IMR-90 (cell line): ENCODE measurements around the gene ATXN7L2. TPM values are rescaled to one million over a fixed set of nuclear protein-coding genes. Genes with fewer than 3 reads are reported as not detected.
A peak's percentile ranks its signal among the peaks of the same experiment; 100 is the strongest.

Source experiments
- ATAC-seq: fragments of 200-7000 bp; cut with Tn5 transposase; 2 replicates; pipeline ENCODE4 v1.9.1; 2020; ENCODE audit warnings: low read depth, mild to moderate bottlenecking, moderate library complexity
- BruUV-seq: library from RNA; stranded (reverse); fragments of 400-500 nt; replicated peaks from 2 replicates; lab custom pipeline; 2021; lab: Mats Ljungman, UMichigan
- CTCF ChIA-PET: fragments of 300-600 bp; formaldehyde crosslinking; extraction: SDS; loops from one replicate; lab custom pipeline; 2021; ENCODE audit warnings: antibody characterized with exemption; lab: Yijun Ruan, JAX
- POLR2A ChIA-PET: fragments of 300-600 bp; sonication (Branson Sonifier 250); formaldehyde crosslinking; loops from one replicate; lab custom pipeline; 2022; ENCODE audit warnings: antibody characterized with exemption; ENCODE audit not compliant: unreplicated experiment; lab: Charles Lee
- DNase-seq: peaks from one replicate; pipeline ENCODE4 v3.0.0; 2013
- H2AFZ ChIP-seq: replicated peaks from 2 replicates; pipeline ENCODE3; 2013; ENCODE audit warnings: low read length, mild to moderate bottlenecking; ENCODE audit not compliant: poor library complexity
- H2AK5ac ChIP-seq: 2 replicates; pipeline ENCODE4 v1.6.1; 2013; ENCODE audit warnings: low read depth, low read length, inconsistent platforms
- H2AK9ac ChIP-seq: replicated peaks from 2 replicates; pipeline ENCODE3; 2013; ENCODE audit warnings: mild to moderate bottlenecking, low read depth, low read length, moderate library complexity; ENCODE audit not compliant: poor library complexity
- H2BK120ac ChIP-seq: 2 replicates; pipeline ENCODE4 v1.6.1; 2013; ENCODE audit warnings: low read depth, low read length, inconsistent platforms
- H2BK15ac ChIP-seq: 3 replicates; pipeline ENCODE4 v1.6.1; 2013; ENCODE audit warnings: low read depth, low read length, inconsistent platforms
- H2BK20ac ChIP-seq: 2 replicates; pipeline ENCODE4 v1.6.1; 2013; ENCODE audit warnings: low read depth, mild to moderate bottlenecking, inconsistent platforms, low read length, moderate library complexity
- H2BK5ac ChIP-seq: 2 replicates; pipeline ENCODE4 v1.6.1; 2013; ENCODE audit warnings: mild to moderate bottlenecking, low read depth, low read length, inconsistent platforms; ENCODE audit not compliant: poor library complexity, severe bottlenecking
- H3K14ac ChIP-seq: replicated peaks from 2 replicates; pipeline ENCODE4 v1.6.1; 2013; ENCODE audit warnings: low read depth, low read length, inconsistent platforms
- H3K18ac ChIP-seq: 2 replicates; pipeline ENCODE4 v1.6.1; 2013; ENCODE audit warnings: low read depth, low read length, control low read depth
- H3K23ac ChIP-seq: 2 replicates; pipeline ENCODE4 v1.6.1; 2013; ENCODE audit warnings: low read depth, low read length, inconsistent platforms
- H3K27ac ChIP-seq: 2 replicates; pipeline ENCODE4 v1.5.1; 2013; ENCODE audit warnings: mild to moderate bottlenecking, control low read depth, low read length; ENCODE audit not compliant: insufficient read depth
- H3K27me3 ChIP-seq: 2 replicates; pipeline ENCODE4 v1.6.1; 2013; ENCODE audit warnings: low read length; ENCODE audit not compliant: control insufficient read depth, insufficient read depth
- H3K36me3 ChIP-seq: 2 replicates; pipeline ENCODE4 v1.6.1; 2013; ENCODE audit warnings: low read length, mixed read lengths; ENCODE audit not compliant: control insufficient read depth, insufficient read depth
- H3K4ac ChIP-seq: 2 replicates; pipeline ENCODE4 v1.6.1; 2013; ENCODE audit warnings: low read depth, low read length, inconsistent platforms
- H3K4me1 ChIP-seq: 2 replicates; pipeline ENCODE4 v1.6.1; 2013; ENCODE audit warnings: low read length, mixed read lengths; ENCODE audit not compliant: control insufficient read depth, insufficient read depth
- H3K4me2 ChIP-seq: 2 replicates; pipeline ENCODE4 v1.6.1; 2013; ENCODE audit warnings: low read depth, mild to moderate bottlenecking, control low read depth, low read length, moderate library complexity
- H3K4me3 ChIP-seq: 2 replicates; pipeline ENCODE4 v1.5.1; 2013; ENCODE audit warnings: low read depth, mild to moderate bottlenecking, control low read depth, low read length, moderate library complexity; ENCODE audit not compliant: insufficient read depth
- H3K56ac ChIP-seq: 2 replicates; pipeline ENCODE4 v1.6.1; 2013; ENCODE audit warnings: low read length, inconsistent platforms; ENCODE audit not compliant: insufficient read depth; ENCODE audit errors: extremely low read depth
- H3K79me1 ChIP-seq, 2 experiments: 2 replicates each; pipeline ENCODE4 v1.6.1; 2013; ENCODE audit warnings: low read length in 2 of 2, inconsistent platforms in 1 of 2, low read depth in 1 of 2
- H3K9ac ChIP-seq: 2 replicates; pipeline ENCODE4 v1.6.1; 2013; ENCODE audit warnings: low read depth, low read length, control low read depth
- H3K9me1 ChIP-seq: 2 replicates; pipeline ENCODE4 v1.6.1; 2013; ENCODE audit warnings: low read length, inconsistent platforms; ENCODE audit not compliant: insufficient read depth
- H3K9me3 ChIP-seq: 2 replicates; pipeline ENCODE4 v1.6.1; 2013; ENCODE audit warnings: low read length; ENCODE audit not compliant: control insufficient read depth, insufficient read depth
- H4K20me1 ChIP-seq: 2 replicates; pipeline ENCODE4 v1.6.1; 2013; ENCODE audit warnings: low read length, inconsistent platforms; ENCODE audit not compliant: insufficient read depth
- H4K5ac ChIP-seq: 2 replicates; pipeline ENCODE4 v1.6.1; 2013; ENCODE audit warnings: mild to moderate bottlenecking, low read depth, low read length, control low read depth
- H4K8ac ChIP-seq, 2 experiments: 2 replicates each; pipeline ENCODE4 v1.6.1; 2013; ENCODE audit warnings: low read depth in 2 of 2, low read length in 2 of 2, control low read depth in 1 of 2, inconsistent platforms in 1 of 2
- H4K91ac ChIP-seq: 2 replicates; pipeline ENCODE4 v1.6.1; 2013; ENCODE audit warnings: low read depth, low read length, inconsistent platforms; ENCODE audit not compliant: insufficient read depth
- BHLHE40 ChIP-seq: fragments of 150-350 bp; IDR thresholded peaks from 2 replicates; pipeline ENCODE4 v1.6.1; 2016; ENCODE audit warnings: mild to moderate bottlenecking, low read depth, low read length
- CHD1 ChIP-seq: IDR thresholded peaks from 2 replicates; pipeline ENCODE4 v1.6.1; 2012; ENCODE audit warnings: low read depth, low read length, improper control_type of control experiment
- CTCF ChIP-seq: conservative IDR thresholded peaks from 2 replicates; pipeline ENCODE4 v1.5.1; 2012; ENCODE audit warnings: mild to moderate bottlenecking, low read depth, low read length, improper control_type of control experiment
- FOS ChIP-seq: fragments of 150-350 bp; IDR thresholded peaks from 2 replicates; pipeline ENCODE4 v1.6.1; 2016; ENCODE audit warnings: low read depth, low read length
- MAFK ChIP-seq: IDR thresholded peaks from 2 replicates; pipeline ENCODE4 v1.6.1; 2012; ENCODE audit warnings: low read depth, low read length, improper control_type of control experiment
- MAZ ChIP-seq: IDR thresholded peaks from 2 replicates; pipeline ENCODE4 v1.6.1; 2012; ENCODE audit warnings: low read depth, mild to moderate bottlenecking, low read length, improper control_type of control experiment, moderate library complexity, borderline replicate concordance
- POLR2A ChIP-seq: IDR thresholded peaks from 2 replicates; pipeline ENCODE4 v1.6.1; 2012; ENCODE audit warnings: mild to moderate bottlenecking, low read depth, low read length
- RCOR1 ChIP-seq: IDR thresholded peaks from 2 replicates; pipeline ENCODE4 v1.6.1; 2012; ENCODE audit warnings: mild to moderate bottlenecking, low read length, improper control_type of control experiment; ENCODE audit not compliant: insufficient replicate concordance
- SMC3 ChIP-seq: fragments of 150-350 bp; IDR thresholded peaks from 2 replicates; pipeline ENCODE4 v1.6.1; 2016; ENCODE audit warnings: low read depth, mild to moderate bottlenecking, antibody characterized with exemption, low read length, moderate library complexity
- USF2 ChIP-seq: fragments of 150-350 bp; IDR thresholded peaks from 2 replicates; pipeline ENCODE4 v1.6.1; 2017; ENCODE audit warnings: mild to moderate bottlenecking, antibody characterized with exemption, low read length, low read depth
- WGBS, 2 experiments: methylation state at CpG; one replicate each; pipeline versions ENCODE4 v1.1.5 to v1.1.7; 2013; ENCODE audit warnings: missing lambda C conversion rate in 2 of 2; ENCODE audit not compliant: insufficient read length in 1 of 2; ENCODE audit errors: extremely low coverage in 2 of 2; 5-methylcytosine and 5-hydroxymethylcytosine counted together
- dilution Hi-C: fragments of 300-500 bp; cut with HindIII; formaldehyde crosslinking; loops from one replicate; pipeline ENCODE4 v1.14.3; 2018; ENCODE audit warnings: low sequenced_read_pairs; ENCODE audit not compliant: unreplicated experiment
- in situ Hi-C: fragments of 300-500 bp; cut with MboI; formaldehyde crosslinking; loops from 3 replicates; pipeline ENCODE4 v1.14.3; 2019; ENCODE audit warnings: low sequenced_read_pairs, inconsistent platforms, mixed read lengths
- intact Hi-C: fragments of 100-400 bp; cut with micrococcal nuclease; formaldehyde crosslinking; loops from 2 replicates; pipeline ENCODE4 v1.10.0; 2022
- polyA plus RNA-seq, 3 experiments: library from polyadenylated mRNA; depleted of rRNA; stranded (reverse); fragments of >200 nt; gene quantifications; 2 replicates each; pipeline ENCODE4 v1.2.3, GENCODE V29; 2012; ENCODE audit warnings: low replicate concordance in 1 of 3
- total RNA-seq: library from RNA; depleted of rRNA; stranded (reverse); fragments of >200 nt; gene quantifications from 2 replicates; pipeline ENCODE4 v1.2.3, GENCODE V29; 2012

Gene ATXN7L2
- total and polyA plus RNA-seq, 2 of the 4 experiments (the other 2 are of a cell fraction), result 1.3 to 4.8 TPM

- Histone ChIP-seq H2AK9ac (peak overlapping the region; percentile 86), H4K91ac (peak overlapping the region; percentile 81), H3K56ac (peak overlapping the region; percentile 62), H3K4ac (peak overlapping the region; percentile 90), H4K5ac (peak overlapping the region; percentile 74), H2AFZ (peak overlapping the region; percentile 97), H3K4me2 (peak overlapping the region; percentile 74), H4K8ac (peak overlapping the region; percentile 93 to 94), H3K27me3 (peaks cover 17% of the 10 kb centered on the region), H3K79me1 (peaks cover 9 to 22% of the 10 kb centered on the region in 2 experiments; a peak in 3 of 4 replicates), H3K27ac (peak overlapping the region; percentile 99), H3K36me3 (peaks cover 14% of the 10 kb centered on the region; the same call in 1 of the 2 replicates), H3K14ac (peak overlapping the region; percentile 97), H2AK5ac (peak overlapping the region; percentile 42), H2BK15ac (peak overlapping the region; percentile 88; the same call in 1 of the 3 replicates), H3K4me3 (peak overlapping the region; percentile 59), H2BK120ac (peak overlapping the region; percentile 78), H3K23ac (peak overlapping the region; percentile 71; the same call in 1 of the 2 replicates), H3K9me1 (peaks cover 8% of the 10 kb centered on the region), H2BK20ac (peak overlapping the region; percentile 43; the same call in 1 of the 2 replicates), H3K4me1 (peaks cover 9% of the 10 kb centered on the region), H2BK5ac (peak overlapping the region; percentile 88), H4K20me1 (no peaks in the 10 kb centered on the region), H3K18ac (peak overlapping the region; percentile 9; the same call in 1 of the 2 replicates), H3K9ac (peak overlapping the region; percentile 91), H3K9me3 (no peaks in the 10 kb centered on the region)
- WGBS, 2 experiments, result 0% methylated on average over 3 of the region's 15 CpGs; no CpG with 5 or more reads in 1 of the 2 experiments
- intact Hi-C loops, result loop anchor here (5.0 kb wide), 1 partner anchor 37 kb away; no protein-coding TSS in a partner anchor
- no TSS peak for BruUV-seq
- dilution Hi-C loops, result no loop called here
- CTCF ChIA-PET, result interaction anchor here (0.6 to 1.1 kb wide), 2 partner anchors 10 to 28 kb away, joined by 3 to 5 read pairs; partner anchors contain the start of gene CYB561D1
- TF ChIP-seq FOS (no peak), MAFK (no peak), RCOR1 (no peak), CTCF (no peak), CHD1 (no peak), SMC3 (no peak), MAZ (no peak), POLR2A (no peak), BHLHE40 (no peak), USF2 (no peak)
- ATAC-seq (0 out of 2 replicates have a peak, but pooled peaks have one; percentile 3), DNase-seq (no peak)
- POLR2A ChIA-PET, result interaction anchor here (0.6 kb wide), 1 partner anchor 48 kb away, joined by 3 read pairs; no protein-coding TSS in a partner anchor
- in situ Hi-C loops, result no loop called here
These were observed 842 bp downstream of the ATXN7L2 start for GRCh38 chr1:109484519-109484975.
